H1 (cell line): ENCODE data around the gene CS. TPM values are rescaled to one million over a fixed set of nuclear protein-coding genes. Genes with fewer than 3 reads are reported as not detected.

Experiments
- CTCF ChIA-PET: fragments of 300-600 bp; sonication (Branson Sonifier 250); formaldehyde crosslinking; loops from one replicate; lab custom pipeline; 2021; ENCODE audit not compliant: partially characterized antibody; lab: Charles Lee
- POLR2A ChIA-PET: fragments of 300-600 bp; sonication (Branson Sonifier 250); formaldehyde crosslinking; loops from one replicate; lab custom pipeline; 2021; ENCODE audit warnings: inconsistent platforms; ENCODE audit not compliant: partially characterized antibody; lab: Charles Lee
- DNase-seq, 2 experiments: peaks; one replicate each; pipeline versions ENCODE4 v3.0.0 to v3.0.0-alpha.2; 2010 to 2022; ENCODE audit warnings: low spot score in 2 of 2, low read depth in 1 of 2, mixed read lengths in 1 of 2
- FAIRE-seq: peaks from 2 replicates; lab custom pipeline; 2011; peaks lifted over from hg19 to GRCh38; lab: Jason Lieb, UNC
- H2AFZ ChIP-seq: 2 replicates; pipeline ENCODE4 v1.8.1; 2012; ENCODE audit warnings: low read length, inconsistent platforms
- H2AK5ac ChIP-seq: 2 replicates; pipeline ENCODE4 v1.6.1; 2013; ENCODE audit warnings: low read depth, low read length
- H2BK120ac ChIP-seq: replicated peaks from 2 replicates; pipeline ENCODE3; 2013; ENCODE audit warnings: low read depth, low read length, inconsistent platforms
- H2BK12ac ChIP-seq: 2 replicates; pipeline ENCODE4 v1.6.1; 2013; ENCODE audit warnings: low read depth, low read length
- H2BK15ac ChIP-seq: 2 replicates; pipeline ENCODE4 v1.6.1; 2013; ENCODE audit warnings: low read length
- H2BK20ac ChIP-seq: 2 replicates; pipeline ENCODE4 v1.6.1; 2013; ENCODE audit warnings: low read length
- H2BK5ac ChIP-seq: 2 replicates; pipeline ENCODE4 v1.6.1; 2013; ENCODE audit warnings: low read depth, low read length
- H3K14ac ChIP-seq: 2 replicates; pipeline ENCODE4 v1.6.1; 2013; ENCODE audit warnings: inconsistent platforms; ENCODE audit not compliant: insufficient read length
- H3K18ac ChIP-seq: 2 replicates; pipeline ENCODE4 v1.6.1; 2013; ENCODE audit warnings: low read length; ENCODE audit errors: extremely low read depth
- H3K23ac ChIP-seq: 2 replicates; pipeline ENCODE4 v1.6.1; 2013; ENCODE audit warnings: inconsistent platforms; ENCODE audit not compliant: insufficient read length
- H3K23me2 ChIP-seq: 2 replicates; pipeline ENCODE4 v1.6.1; 2013; ENCODE audit warnings: low read depth, low read length
- H3K27ac ChIP-seq: 2 replicates; pipeline ENCODE4 v1.6.1; 2011; ENCODE audit warnings: low read depth, low read length, inconsistent platforms
- H3K27me3 ChIP-seq, 4 experiments: replicated peaks in 1 of 4; 1 replicate in 1 of 4; 2 replicates in 3 of 4; pipeline versions ENCODE4 v1.6.1 to v1.8.1; 2011 to 2013; ENCODE audit warnings: low read length in 3 of 4, mild to moderate bottlenecking in 3 of 4, inconsistent platforms in 2 of 4, mixed read lengths in 2 of 4, moderate library complexity in 1 of 4; ENCODE audit not compliant: control insufficient read depth in 3 of 4, insufficient read depth in 3 of 4; ENCODE audit errors: extremely low read depth in 1 of 4
- H3K36me3 ChIP-seq, 4 experiments: 2 replicates each; pipeline versions ENCODE4 v1.6.1 to v1.8.1; 2011 to 2013; ENCODE audit warnings: mild to moderate bottlenecking in 4 of 4, low read length in 3 of 4, moderate library complexity in 2 of 4, control low read depth in 1 of 4, inconsistent platforms in 1 of 4; ENCODE audit not compliant: insufficient read depth in 4 of 4, control insufficient read depth in 2 of 4
- H3K4ac ChIP-seq: replicated peaks from 2 replicates; pipeline ENCODE3; 2013; ENCODE audit warnings: low read length, low read depth, mixed read lengths, inconsistent platforms; ENCODE audit not compliant: insufficient read length
- H3K4me1 ChIP-seq, 4 experiments: replicated peaks in 1 of 4; 1 replicate in 1 of 4; 2 replicates in 3 of 4; pipeline versions ENCODE4 v1.6.1 to v1.8.1; 2011 to 2013; ENCODE audit warnings: low read length in 3 of 4, inconsistent platforms in 2 of 4, mixed read lengths in 1 of 4; ENCODE audit not compliant: insufficient read depth in 4 of 4, control insufficient read depth in 3 of 4
- H3K4me2 ChIP-seq, 2 experiments: 2 replicates each; pipeline versions ENCODE4 v1.6.1 to v1.8.1; 2011 to 2013; ENCODE audit warnings: low read depth in 2 of 2, low read length in 2 of 2, control low read depth in 1 of 2, inconsistent platforms in 1 of 2, mild to moderate bottlenecking in 1 of 2; ENCODE audit not compliant: insufficient read depth in 1 of 2
- H3K4me3 ChIP-seq, 4 experiments: fragments of 200-600, 300-600 bp in 1 of 4; sonication (generic), shearing (Covaris generic), sonication (Bioruptor Twin) in 1 of 4; 2 replicates each; pipeline versions ENCODE4 v1.5.1 to v1.8.1; 2011 to 2016; ENCODE audit warnings: low read length in 4 of 4, low read depth in 3 of 4, control low read depth in 2 of 4, inconsistent platforms in 2 of 4, mild to moderate bottlenecking in 2 of 4, mixed read lengths in 1 of 4, moderate library complexity in 1 of 4; ENCODE audit not compliant: insufficient read depth in 2 of 4; ENCODE audit errors: extremely low read depth in 1 of 4
- H3K56ac ChIP-seq: replicated peaks from 2 replicates; pipeline ENCODE3; 2013; ENCODE audit warnings: low read depth, mild to moderate bottlenecking, mixed read lengths, low read length, inconsistent platforms; ENCODE audit not compliant: insufficient read length
- H3K79me1 ChIP-seq: 2 replicates; pipeline ENCODE4 v1.6.1; 2013; ENCODE audit warnings: low read depth, low read length, control low read depth
- H3K79me2 ChIP-seq, 2 experiments: 2 replicates each; pipeline versions ENCODE4 v1.6.1 to v1.8.1; 2012 to 2013; ENCODE audit warnings: low read length in 2 of 2, mild to moderate bottlenecking in 2 of 2, inconsistent platforms in 1 of 2; ENCODE audit not compliant: insufficient read depth in 2 of 2, control insufficient read depth in 1 of 2
- H3K9ac ChIP-seq, 4 experiments: replicated peaks in 1 of 4; 1 replicate in 1 of 4; 2 replicates in 3 of 4; pipeline versions ENCODE4 v1.6.1 to v1.8.1; 2011 to 2013; ENCODE audit warnings: low read depth in 3 of 4, low read length in 3 of 4, control low read depth in 2 of 4, mild to moderate bottlenecking in 2 of 4, moderate library complexity in 2 of 4, inconsistent platforms in 1 of 4; ENCODE audit errors: extremely low read depth in 1 of 4
- H3K9me3 ChIP-seq, 2 experiments: 2 replicates each; pipeline versions ENCODE4 v1.6.1 to v1.8.1; 2012 to 2013; ENCODE audit warnings: mild to moderate bottlenecking in 2 of 2, moderate library complexity in 2 of 2, control low read depth in 1 of 2, inconsistent platforms in 1 of 2, low read depth in 1 of 2, low read length in 1 of 2, mixed read lengths in 1 of 2; ENCODE audit not compliant: insufficient read depth in 2 of 2
- H4K20me1 ChIP-seq, 2 experiments: replicated peaks in 1 of 2; 2 replicates each; pipeline versions ENCODE3 to v1.8.1; 2011 to 2013; ENCODE audit warnings: inconsistent platforms in 2 of 2, low read length in 2 of 2, mild to moderate bottlenecking in 1 of 2; ENCODE audit not compliant: insufficient read depth in 2 of 2, control insufficient read depth in 1 of 2
- H4K5ac ChIP-seq: 2 replicates; pipeline ENCODE4 v1.6.1; 2013; ENCODE audit warnings: low read length, low read depth, mixed read lengths, inconsistent platforms; ENCODE audit not compliant: insufficient read length
- H4K8ac ChIP-seq: 2 replicates; pipeline ENCODE4 v1.8.0; 2013; ENCODE audit warnings: mild to moderate bottlenecking, moderate library complexity, low read length, inconsistent platforms; ENCODE audit not compliant: insufficient read depth; ENCODE audit errors: extremely low read depth
- H4K91ac ChIP-seq: replicated peaks from 2 replicates; pipeline ENCODE3; 2013; ENCODE audit warnings: low read length, mixed read lengths, inconsistent platforms; ENCODE audit not compliant: insufficient read length
- BACH1 ChIP-seq: IDR thresholded peaks from 2 replicates; pipeline ENCODE4 v1.6.1; 2012; ENCODE audit warnings: low read length, improper control_type of control experiment
- CBX8 ChIP-seq: fragments of 300-800, 300-1000 bp; sonication (generic); IDR thresholded peaks from 2 replicates; pipeline ENCODE4 v1.7.1; 2016; ENCODE audit warnings: low read depth, low read length, borderline replicate concordance
- EP300 ChIP-seq, 2 experiments: IDR thresholded peaks; 1 replicate in 1 of 2; 2 replicates in 1 of 2; pipeline ENCODE4 v1.6.1; 2011 to 2012; ENCODE audit warnings: low read depth in 2 of 2, low read length in 2 of 2, mild to moderate bottlenecking in 2 of 2, borderline replicate concordance in 1 of 2, inconsistent platforms in 1 of 2, moderate library complexity in 1 of 2
- GTF2F1 ChIP-seq: IDR thresholded peaks from 2 replicates; pipeline ENCODE4 v1.6.1; 2012; ENCODE audit warnings: low read depth, low read length, improper control_type of control experiment, borderline replicate concordance
- NRF1 ChIP-seq: IDR thresholded peaks from 2 replicates; pipeline ENCODE4 v1.6.1; 2011; ENCODE audit warnings: mild to moderate bottlenecking, low read depth, low read length, improper control_type of control experiment
- POU5F1 ChIP-seq: IDR thresholded peaks from 2 replicates; pipeline ENCODE4 v1.6.1; 2011; ENCODE audit warnings: low read depth, mild to moderate bottlenecking, low read length, moderate library complexity
- RNF2 ChIP-seq: fragments of 200-900, 300-1000 bp; sonication (generic); IDR thresholded peaks from 2 replicates; pipeline ENCODE4 v1.7.1; 2016; ENCODE audit warnings: borderline replicate concordance, low read depth, mild to moderate bottlenecking, antibody characterized with exemption, low read length; ENCODE audit not compliant: poor library complexity, severe bottlenecking; ENCODE audit errors: missing control alignments
- SAP30 ChIP-seq: fragments of 300-600 bp; sonication (generic); IDR thresholded peaks from 2 replicates; pipeline ENCODE4 v1.7.1; 2012; ENCODE audit warnings: low read length, moderate library complexity, mild to moderate bottlenecking, inconsistent platforms; ENCODE audit not compliant: insufficient read depth, insufficient replicate concordance
- SP1 ChIP-seq: IDR thresholded peaks from 2 replicates; pipeline ENCODE4 v1.6.1; 2011; ENCODE audit warnings: low read depth, low read length
- TCF12 ChIP-seq: IDR thresholded peaks from 2 replicates; pipeline ENCODE4 v1.6.1; 2011; ENCODE audit warnings: low read depth, mild to moderate bottlenecking, low read length
- WGBS, 2 experiments: shearing (Covaris generic) in 1 of 2; methylation state at CpG; one replicate each; pipeline versions ENCODE4 v1.1.6 to v1.1.7; 2013 to 2015; ENCODE audit warnings: low lambda C conversion rate in 2 of 2, mixed read lengths in 2 of 2, inconsistent platforms in 1 of 2, low coverage in 1 of 2, missing lambda C conversion rate in 1 of 2; ENCODE audit not compliant: insufficient replicate concordance in 2 of 2, insufficient coverage in 1 of 2, insufficient read length in 1 of 2; ENCODE audit errors: extremely low coverage in 1 of 2, missing lambda C conversion rate in 1 of 2; 5-methylcytosine and 5-hydroxymethylcytosine counted together
- polyA plus RNA-seq, 7 experiments: library from polyadenylated mRNA; depleted of rRNA in 3 of 7; stranded (reverse) in 5 of 7; unstranded in 2 of 7; fragments of >200 nt in 5 of 7; fragments of 200-250 nt in 2 of 7; gene quantifications; 1 replicate in 5 of 7; 2 replicates in 1 of 7; 4 replicates in 1 of 7; pipeline versions ENCODE4 v1.2.1 to v1.2.3, GENCODE V29; 2011 to 2013; ENCODE audit warnings: missing spikeins in 2 of 7, mixed read lengths in 2 of 7
- total RNA-seq: library from RNA; stranded (reverse); fragmentation: NEBNext Ultra II Directional; extraction: Animal tissue kit (Norgen Biotek cat#: 25700); gene quantifications from 2 replicates; pipeline ENCODE4 v1.2.1, GENCODE V29; 2021
- TF ChIP-seq, protein P1 (sequence below), 3 experiments: IDR thresholded peaks; 1 replicate in 2 of 3; 2 replicates in 1 of 3; pipeline versions ENCODE4 v1.5.1 to v1.6.1; 2011; ENCODE audit warnings: low read length in 3 of 3, mild to moderate bottlenecking in 3 of 3, inconsistent platforms in 2 of 3, low read depth in 1 of 3, moderate library complexity in 1 of 3; ENCODE audit not compliant: insufficient read depth in 1 of 3; ENCODE audit errors: control extremely low read depth in 1 of 3

Gene CS
- total and polyA plus RNA-seq, 2 of the 8 experiments (the other 6 are each of a cell fraction or from before 2014, with no cell fraction given) = 96.6 to 238 TPM

DNA sequence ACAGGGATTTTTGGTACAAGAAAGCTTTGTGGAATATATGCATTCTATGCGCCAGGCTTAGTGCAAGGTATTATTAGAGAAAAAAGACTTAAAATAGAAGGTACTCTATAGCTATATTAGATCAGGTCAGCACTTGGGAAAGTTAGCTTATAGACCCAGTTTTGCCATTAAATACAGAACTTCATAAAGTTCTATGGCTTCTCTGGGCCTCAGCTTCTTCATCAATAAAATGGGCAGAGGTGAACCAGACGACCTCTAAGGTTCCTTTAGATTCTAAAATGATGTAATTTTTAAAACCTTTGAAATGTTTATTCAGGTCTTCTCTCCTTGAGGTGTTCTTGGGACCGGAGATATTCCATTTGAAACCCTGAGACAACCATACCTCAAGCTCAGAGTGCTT is 8.6 kb upstream of the CS start:
- no peak overlapping the region for H3K4me3 ChIP-seq
- H3K23me2 ChIP-seq = no peaks in the 10 kb centered on the region
- no peak overlapping the region for H2AFZ ChIP-seq
- H3K79me2 ChIP-seq = no peaks in the 10 kb centered on the region
- no peak overlapping the region for H2BK5ac ChIP-seq
- no peak overlapping the region for H4K91ac ChIP-seq
- no peaks in the 10 kb centered on the region for H3K9me3 ChIP-seq
- no peak overlapping the region for H2BK120ac ChIP-seq
- no peak overlapping the region for H3K56ac ChIP-seq
- H4K8ac ChIP-seq = no peak overlapping the region
- no peak overlapping the region for H4K5ac ChIP-seq
- no peak overlapping the region for H2AK5ac ChIP-seq
- peaks cover 5 to 70% (median 46%) of the 10 kb centered on the region in 4 experiments; a peak in 7 of 8 replicates for H3K36me3 ChIP-seq
- no peak overlapping the region for H3K18ac ChIP-seq
- H3K9ac ChIP-seq = no peak overlapping the region
- no peak overlapping the region for H2BK15ac ChIP-seq
- no peaks in the 10 kb centered on the region for H4K20me1 ChIP-seq
- H3K4me2 ChIP-seq = no peak overlapping the region
- H3K14ac ChIP-seq = no peak overlapping the region
- DNase-seq (no peak), FAIRE-seq (no peak)
- WGBS, 2 experiments = 91% methylated on average over 3 of the region's 3 CpGs; no CpG with 5 or more reads in 1 of the 2 experiments
- no peak overlapping the region for H2BK20ac ChIP-seq
- H3K27ac ChIP-seq = no peak overlapping the region
- CTCF ChIA-PET = interaction anchor here (0.6 to 1.6 kb wide), 5 partner anchors 9 to 155 kb away, joined by 3 to 4 read pairs (median 4); no protein-coding TSS in a partner anchor
- H3K4ac ChIP-seq = no peak overlapping the region
- no peak overlapping the region for H2BK12ac ChIP-seq
- H3K23ac ChIP-seq = no peak overlapping the region
- H3K4me1 ChIP-seq = no peaks in the 10 kb centered on the region
- POLR2A ChIA-PET = interaction anchor here (0.8 to 2.6 kb wide), 12 partner anchors 9 to 193 kb away, joined by 3 to 11 read pairs (median 4); partner anchors contain the start of genes ANKRD52, COQ10A, IL23A and TIMELESS
- H3K79me1 ChIP-seq = no peaks in the 10 kb centered on the region
- no peaks in the 10 kb centered on the region for H3K27me3 ChIP-seq
- TF ChIP-seq GTF2F1 (no peak), TCF12 (no peak), SAP30 (no peak), POU5F1 (no peak), CBX8 (no peak), EP300 (IDR thresholded peaks at IDR 0.05; ENCODE audit: borderline replicate concordance in 1 of 2, low read depth in 2 of 2, low read length in 2 of 2) (no peak), BACH1 (no peak), NRF1 (no peak), RNF2 (no peak), SP1 (no peak)
- TF ChIP-seq, protein P1, sequence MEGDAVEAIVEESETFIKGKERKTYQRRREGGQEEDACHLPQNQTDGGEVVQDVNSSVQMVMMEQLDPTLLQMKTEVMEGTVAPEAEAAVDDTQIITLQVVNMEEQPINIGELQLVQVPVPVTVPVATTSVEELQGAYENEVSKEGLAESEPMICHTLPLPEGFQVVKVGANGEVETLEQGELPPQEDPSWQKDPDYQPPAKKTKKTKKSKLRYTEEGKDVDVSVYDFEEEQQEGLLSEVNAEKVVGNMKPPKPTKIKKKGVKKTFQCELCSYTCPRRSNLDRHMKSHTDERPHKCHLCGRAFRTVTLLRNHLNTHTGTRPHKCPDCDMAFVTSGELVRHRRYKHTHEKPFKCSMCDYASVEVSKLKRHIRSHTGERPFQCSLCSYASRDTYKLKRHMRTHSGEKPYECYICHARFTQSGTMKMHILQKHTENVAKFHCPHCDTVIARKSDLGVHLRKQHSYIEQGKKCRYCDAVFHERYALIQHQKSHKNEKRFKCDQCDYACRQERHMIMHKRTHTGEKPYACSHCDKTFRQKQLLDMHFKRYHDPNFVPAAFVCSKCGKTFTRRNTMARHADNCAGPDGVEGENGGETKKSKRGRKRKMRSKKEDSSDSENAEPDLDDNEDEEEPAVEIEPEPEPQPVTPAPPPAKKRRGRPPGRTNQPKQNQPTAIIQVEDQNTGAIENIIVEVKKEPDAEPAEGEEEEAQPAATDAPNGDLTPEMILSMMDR (IDR thresholded peaks at IDR 0.05; ENCODE audit: control extremely low read depth in 1 of 3, insufficient read depth in 1 of 3, low read depth in 1 of 3, low read length in 3 of 3) = no peak
